Breast epithelium (tissue), 3 donors: ENCODE results near the gene SEMA4F.

Experiments
- CTCF ChIP-seq, 3 donors: fragments of 450-650 bp; IDR thresholded peaks; one replicate each; pipeline ENCODE4 v1.5.1; 2016 to 2017; ENCODE audit warnings: antibody characterized with exemption in 3 of 3, mild to moderate bottlenecking in 3 of 3, moderate library complexity in 3 of 3
- POLR2A ChIP-seq: fragments of 450-650 bp; IDR thresholded peaks from one replicate; pipeline ENCODE4 v1.6.1; 2016; ENCODE audit warnings: antibody characterized with exemption, mild to moderate bottlenecking, moderate library complexity

GRCh38 chr2:74715880-74716279 lies 61.8 kb downstream of the SEMA4F start:
- TF ChIP-seq POLR2A (no peak), CTCF (IDR thresholded peaks at IDR 0.05) (no peak)
